DMS79 (cell line): ENCODE data around the gene TCP11.

Source experiments
- DNase-seq: peaks from one replicate; lab custom pipeline; 2025; lab: John Stamatoyannopoulos, UW

Gene TCP11

GRCh38 chr6:35141007-35141655 is at the start of gene TCP11:
Gene TCP11 (minus strand): TSS chr6:35141339. CDS start chr6:35140870, 469 bp downstream.
- no peak for DNase-seq

DNA sequence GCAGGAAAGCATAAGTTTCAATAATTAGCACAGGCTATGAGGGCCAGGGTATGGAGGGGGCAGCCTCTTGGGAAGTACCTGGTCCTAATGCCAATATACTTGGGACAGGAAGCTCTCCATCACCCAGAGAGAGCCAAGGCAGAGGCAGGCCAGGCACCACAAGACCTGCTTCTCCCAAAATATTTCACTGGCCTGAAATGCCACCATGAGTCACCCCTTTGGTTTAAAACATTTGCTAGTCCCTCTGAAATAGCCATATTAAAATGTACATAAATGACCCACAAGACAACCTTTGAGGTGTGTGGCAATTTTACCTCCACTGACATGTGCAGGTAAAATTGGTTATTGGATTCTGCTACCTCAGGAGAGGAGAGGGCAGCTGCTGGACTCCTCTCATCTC is 49.2 kb upstream of the TCP11 start:
- DNase-seq, result no peak

GRCh38 chr6:35188886-35189285 is 47.7 kb upstream of the TCP11 start:
- DNase-seq, result no peak

DNA sequence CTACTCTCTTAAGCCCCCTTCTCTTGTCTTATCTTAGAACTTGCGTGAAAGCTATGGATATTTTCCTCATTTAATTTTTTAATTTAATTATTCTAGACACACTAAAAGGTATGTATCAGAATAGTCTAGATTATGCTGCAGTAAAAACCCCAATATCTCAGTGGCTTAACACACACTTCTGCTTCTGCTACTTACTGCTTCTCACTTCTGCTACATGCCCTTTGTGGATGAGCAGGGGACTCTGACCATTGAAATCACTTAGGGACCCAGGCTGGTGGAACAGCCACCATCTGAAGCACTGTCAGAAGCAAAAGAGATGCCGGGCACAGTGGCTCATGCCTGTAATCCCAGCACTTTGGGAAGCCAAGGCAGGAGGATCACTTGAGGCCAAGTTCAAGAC is 45.4 kb upstream of the TCP11 start:
- DNase-seq, result no peak

GRCh38 chr6:35185971-35186370 is 44.8 kb upstream of the TCP11 start:
- no peak for DNase-seq

DNA sequence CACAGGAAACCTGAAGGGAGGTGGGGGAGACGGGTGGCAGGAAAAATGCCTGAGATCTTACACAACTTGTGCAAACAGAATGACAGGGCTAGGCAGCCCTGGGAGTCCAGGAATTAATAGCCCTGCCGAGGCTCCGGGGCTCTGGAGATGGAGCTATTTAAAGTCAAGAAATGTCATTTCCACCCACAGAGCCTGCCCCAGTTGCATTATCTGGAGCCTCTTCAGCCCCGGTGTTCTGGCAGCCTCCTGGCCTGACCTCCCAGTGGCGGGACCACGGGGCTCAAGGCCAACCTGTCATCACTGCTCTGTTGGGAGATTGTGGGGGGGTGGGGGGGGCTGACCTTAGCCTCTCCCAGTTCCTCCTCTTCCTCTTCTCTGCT is 44.2 kb upstream of the TCP11 start:
- no peak for DNase-seq

GRCh38 chr6:35184580-35185301 is 43.6 kb upstream of the TCP11 start:
- no peak for DNase-seq

DNA sequence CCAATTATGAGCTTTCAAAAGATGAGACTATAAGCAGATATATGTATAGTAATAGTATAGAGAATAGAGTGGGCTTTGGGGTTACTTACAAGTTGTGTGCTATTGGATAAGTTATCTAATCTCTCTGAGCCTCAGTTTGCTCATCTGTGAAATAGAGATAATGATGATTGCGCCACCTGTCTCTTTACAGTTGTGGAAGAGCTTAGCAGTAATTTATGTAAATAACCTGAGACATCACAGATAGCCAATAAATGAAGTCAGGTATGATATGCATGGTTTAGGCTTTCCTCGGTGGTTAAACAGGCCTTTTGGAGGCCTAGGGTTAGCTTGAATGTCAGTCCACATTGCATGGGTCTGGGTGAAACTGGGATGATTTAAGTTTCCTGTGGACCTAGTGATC is 42.8 kb upstream of the TCP11 start:
- DNase-seq, result no peak

DNA sequence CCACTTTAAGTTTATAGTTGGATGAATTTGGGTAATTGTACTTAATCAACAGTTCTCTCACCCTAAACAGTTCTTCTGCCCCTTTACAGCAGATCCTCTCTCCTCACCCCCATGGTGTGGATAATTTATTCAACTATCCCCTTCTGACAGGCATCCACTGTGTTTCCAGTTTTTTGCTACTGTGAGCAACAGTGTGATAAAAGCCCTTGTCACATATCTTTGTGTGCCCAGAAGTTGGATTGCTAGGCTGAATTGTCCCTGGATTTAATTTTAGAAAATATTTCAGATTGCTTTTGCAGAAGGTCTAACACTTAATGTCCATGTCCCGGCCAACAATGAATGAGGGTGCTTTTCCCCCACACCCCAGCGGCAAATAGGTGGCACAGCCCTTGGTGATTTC is 42.1 kb upstream of the TCP11 start:
- no peak for DNase-seq

DNA sequence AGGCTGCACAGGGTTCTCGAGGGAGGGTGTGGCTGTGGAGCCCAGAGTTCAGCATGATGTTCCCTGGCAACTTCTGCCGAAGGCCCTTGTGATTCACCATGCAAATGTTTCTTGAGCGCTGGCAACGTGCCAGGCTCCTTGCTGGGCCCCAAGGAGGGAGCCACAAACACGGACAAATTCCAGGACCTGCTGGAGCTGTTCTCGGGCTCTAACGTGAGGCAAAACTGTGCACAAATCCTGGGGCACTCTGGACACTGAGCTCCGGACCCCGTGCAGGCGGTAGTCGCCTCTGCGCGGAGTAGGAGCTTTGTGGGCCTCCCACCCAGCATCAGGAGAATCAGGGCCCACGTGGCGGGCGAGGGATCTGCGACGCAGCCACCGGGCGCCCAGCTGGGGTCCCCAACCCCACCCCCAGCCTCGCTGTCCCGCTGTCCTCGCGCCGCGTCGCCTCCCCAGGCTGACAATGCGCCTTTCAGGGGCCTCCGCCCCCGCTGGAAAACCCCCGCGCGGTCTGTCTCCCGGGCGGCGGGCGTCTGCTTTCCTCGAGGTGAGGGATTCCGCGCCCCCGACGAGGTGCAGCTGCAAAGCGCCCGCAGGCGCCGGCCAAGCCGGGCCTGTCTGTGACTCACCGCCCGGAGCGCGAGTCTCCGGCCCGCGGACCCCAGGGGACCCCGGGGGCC is 40.9 kb upstream of the TCP11 start:
- peak; percentile 47 for DNase-seq

DNA sequence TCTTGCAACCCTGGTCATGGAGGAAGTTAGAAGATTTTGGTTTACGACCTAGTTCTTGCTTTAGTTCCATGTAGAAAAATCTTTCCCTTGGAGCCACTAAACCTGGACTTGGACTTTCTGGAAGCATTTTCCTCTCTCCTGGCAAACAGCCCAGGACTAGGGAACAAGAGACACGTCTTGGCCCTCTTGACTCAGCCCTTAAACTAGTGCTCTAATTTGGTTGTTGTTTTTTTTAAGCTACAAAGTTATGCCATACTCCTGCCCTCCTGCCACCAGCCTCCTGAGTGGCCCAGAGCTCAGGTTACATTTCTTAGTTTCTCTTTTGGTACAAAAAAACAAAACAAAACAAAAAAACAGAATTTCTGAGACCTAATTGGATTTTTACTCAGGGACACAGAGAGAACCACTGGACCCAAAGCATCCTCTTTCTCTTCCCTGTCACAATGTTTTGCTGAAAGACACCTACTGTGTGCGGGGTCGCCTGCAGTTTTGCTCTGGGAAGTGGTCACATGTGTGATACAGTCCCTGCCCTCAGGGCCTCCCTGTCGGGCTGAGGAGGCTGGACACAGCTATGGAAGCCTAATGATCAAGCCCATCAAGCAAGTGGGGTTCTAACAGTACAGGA is 40.3 kb upstream of the TCP11 start:
- DNase-seq, result peak; percentile 58

DNA sequence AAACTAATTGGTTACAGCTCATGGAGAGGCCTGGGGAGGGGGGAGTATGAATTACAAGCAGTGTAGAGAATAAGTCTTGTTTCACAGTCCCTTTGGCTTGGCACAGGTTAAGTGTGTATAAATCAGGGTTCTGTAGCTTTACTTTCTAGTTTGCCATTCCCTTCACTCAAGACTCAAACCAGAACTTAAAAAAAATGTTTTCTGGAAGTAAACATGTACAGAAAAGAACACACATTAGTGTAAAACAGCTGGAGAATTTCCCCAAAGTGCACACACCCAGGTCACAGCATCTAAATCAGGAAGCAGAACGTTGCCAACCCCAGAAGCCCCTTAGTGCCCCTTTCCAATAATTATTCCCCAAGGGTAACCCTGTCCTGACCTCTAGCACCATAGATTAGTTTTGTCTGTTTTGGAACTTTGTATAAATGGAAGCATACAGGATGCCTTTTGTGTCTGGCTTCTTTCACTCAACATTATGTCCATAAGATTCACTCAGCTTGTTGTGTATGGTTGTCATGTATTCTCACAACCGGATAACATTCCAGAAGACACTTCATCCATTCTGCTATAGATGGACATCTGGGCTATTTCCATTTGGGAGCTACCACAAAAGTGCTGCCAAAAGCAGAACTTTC is 38.9 kb upstream of the TCP11 start:
- no peak for DNase-seq

DNA sequence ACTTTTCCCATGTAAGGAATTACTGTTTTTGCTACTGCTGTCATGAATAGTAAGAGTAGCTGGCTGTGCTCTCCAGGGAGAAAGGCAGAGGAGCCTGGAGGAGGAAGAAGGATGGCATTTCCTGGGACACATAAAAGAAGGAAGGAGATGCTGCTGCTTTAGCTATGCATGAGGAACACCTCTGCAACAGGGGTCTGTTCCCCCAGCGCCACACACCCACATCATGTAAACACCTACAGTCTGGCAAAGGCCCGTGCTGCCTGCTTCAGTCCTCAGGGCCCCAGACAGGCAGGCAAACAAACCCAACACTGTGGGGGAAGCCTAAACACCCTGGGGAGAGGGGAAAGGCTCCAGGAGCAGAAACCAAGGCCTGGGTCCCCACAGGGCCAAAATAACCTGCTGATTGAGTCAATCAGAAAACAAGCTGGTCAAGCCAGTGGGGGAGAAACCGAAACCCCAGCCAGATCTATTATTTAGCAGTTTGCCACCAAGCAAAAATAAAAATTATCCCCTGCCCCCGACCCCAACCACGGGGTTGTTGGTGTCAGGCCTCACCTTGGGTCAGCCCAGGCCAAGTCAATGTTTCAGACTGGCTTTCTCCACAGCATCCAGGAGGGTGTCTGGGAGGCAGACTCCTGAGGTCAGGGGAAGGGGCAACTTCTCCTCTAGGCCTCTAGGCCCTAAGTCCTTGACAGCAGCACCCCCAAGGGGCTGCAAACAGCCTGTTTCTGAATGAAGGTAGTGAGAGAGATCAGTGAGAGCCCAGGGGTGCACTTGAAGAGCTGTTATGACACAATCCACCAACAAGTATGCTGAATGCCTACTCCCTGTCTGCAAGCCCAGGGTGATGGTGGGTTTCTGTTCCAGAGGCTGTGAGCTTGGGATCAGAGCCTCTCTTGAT is 38.0 kb upstream of the TCP11 start:
- DNase-seq, result no peak

DNA sequence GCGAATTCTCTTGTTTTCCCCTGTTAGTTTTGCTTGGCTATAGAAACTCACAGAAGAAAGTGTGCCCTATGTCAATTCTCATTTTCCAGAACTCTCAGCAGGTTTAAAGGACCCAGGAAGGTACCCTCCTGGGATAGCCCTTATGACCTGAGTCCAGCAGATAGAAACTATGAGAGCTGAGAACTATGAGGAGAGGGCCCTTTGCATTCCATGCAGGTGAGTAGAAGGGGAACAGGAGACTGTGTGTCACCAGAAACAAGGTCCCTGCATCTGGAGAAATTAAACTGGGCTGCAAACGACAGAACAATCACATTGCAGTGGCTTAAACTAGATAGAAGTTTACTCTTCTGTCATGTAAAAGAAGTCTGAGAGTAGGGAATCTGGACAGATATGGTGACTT is 36.9 kb upstream of the TCP11 start:
- no peak for DNase-seq

GRCh38 chr6:35177596-35177995 is 36.5 kb upstream of the TCP11 start:
- DNase-seq, result no peak

DNA sequence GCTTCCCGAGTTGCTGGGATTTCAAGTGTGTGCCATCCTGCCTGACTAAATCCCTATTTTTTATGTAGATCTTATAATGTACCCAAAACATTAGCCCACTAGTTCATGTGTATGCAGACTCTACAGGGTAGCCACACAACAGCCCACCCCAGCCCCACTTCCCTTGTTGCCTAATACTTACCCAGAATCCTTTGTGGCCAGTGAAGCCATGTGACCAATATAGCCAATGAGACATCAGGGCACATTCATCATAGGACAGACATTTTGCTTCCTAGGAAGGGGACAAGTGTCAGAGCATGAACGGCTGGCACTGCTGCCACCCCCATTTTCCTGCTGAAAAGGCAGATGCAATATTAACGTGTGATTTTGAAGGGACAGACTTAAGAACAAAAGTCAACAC is 36.0 kb upstream of the TCP11 start:
- DNase-seq, result no peak

DNA sequence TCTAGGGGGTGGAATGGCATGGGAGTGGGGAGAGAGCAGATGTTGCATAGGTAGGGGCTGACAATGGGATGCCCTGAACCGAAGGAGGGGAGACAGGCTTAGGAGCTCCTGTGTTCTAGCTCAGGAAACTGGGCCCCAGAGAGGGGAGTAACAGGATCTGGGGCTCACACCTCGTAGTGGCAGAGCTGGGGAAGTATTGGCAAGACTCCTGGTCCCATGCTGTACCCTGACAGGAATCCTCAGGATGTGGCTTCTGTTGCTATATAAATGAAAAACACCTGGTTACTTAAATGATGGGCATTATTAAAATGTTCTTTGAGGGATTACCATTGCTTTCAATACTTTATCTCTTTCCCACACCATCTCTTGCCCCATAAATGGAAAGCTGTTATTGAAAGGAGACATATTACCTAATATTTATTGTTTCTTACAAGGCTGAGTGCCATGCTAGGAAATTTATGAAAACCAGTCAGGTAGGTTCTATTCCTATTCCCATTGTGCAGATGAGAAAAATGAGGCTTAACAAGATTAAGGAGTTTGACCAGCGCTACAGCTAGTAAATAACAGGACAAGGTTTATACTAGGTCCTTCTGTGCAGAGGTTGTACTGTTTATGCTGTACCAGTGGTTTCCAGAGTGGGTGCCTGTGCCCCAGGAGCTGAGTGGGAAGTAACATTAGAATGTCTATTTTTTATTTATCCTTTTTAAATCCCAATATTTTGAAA is 35.3 kb upstream of the TCP11 start:
- DNase-seq, result no peak

DNA sequence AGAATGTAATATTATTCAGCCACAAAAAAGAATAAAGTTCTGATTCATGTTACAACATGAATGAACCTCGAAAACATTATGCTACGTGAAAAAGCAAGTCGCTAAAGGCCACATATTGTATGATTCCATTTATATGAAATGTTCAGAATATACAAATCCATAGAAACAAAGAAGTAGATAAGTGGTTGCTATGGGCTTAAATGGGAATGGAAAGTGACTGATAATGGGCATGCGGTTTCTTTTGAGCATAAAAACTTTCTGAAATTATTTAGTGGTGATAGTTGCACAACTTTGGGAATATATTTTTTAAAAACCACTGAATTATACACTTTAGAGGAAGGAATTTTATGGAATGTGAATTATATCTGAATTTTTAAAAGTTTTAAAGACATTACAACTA is 33.4 kb upstream of the TCP11 start:
- no peak for DNase-seq

- no peak for DNase-seq
Observed at GRCh38 chr6:35174088-35174434, 32.9 kb upstream of the TCP11 start.

GRCh38 chr6:35173427-35174087 is 32.4 kb upstream of the TCP11 start:
- DNase-seq, result no peak
